GM23248 (cell line): ENCODE measurements around the gene HAUS2. TPM values are rescaled to one million over a fixed set of nuclear protein-coding genes. Genes with fewer than 3 reads are reported as not detected.

Experiments used
- DNase-seq: peaks from one replicate; pipeline ENCODE4 v3.0.0-alpha.2; 2015
- H2AFZ ChIP-seq: fragments of 200-600 bp; sonication (generic); 2 replicates; pipeline ENCODE4 v1.6.1; 2016; ENCODE audit warnings: antibody characterized with exemption
- H3F3A ChIP-seq: fragments of 200-600 bp; sonication (generic); 2 replicates; pipeline ENCODE4 v1.6.1; 2016; ENCODE audit warnings: mild to moderate bottlenecking, antibody characterized with exemption, mixed run types; ENCODE audit not compliant: insufficient read depth
- H3K27ac ChIP-seq: fragments of 200-600 bp; sonication (generic); 2 replicates; pipeline ENCODE4 v1.5.1; 2016; ENCODE audit warnings: mild to moderate bottlenecking
- H3K27me3 ChIP-seq: fragments of 200-600 bp; sonication (generic); replicated peaks from 2 replicates; pipeline ENCODE4 v1.6.1; 2016; ENCODE audit warnings: mild to moderate bottlenecking; ENCODE audit not compliant: insufficient read depth
- H3K36me3 ChIP-seq: fragments of 200-600 bp; sonication (generic); 2 replicates; pipeline ENCODE4 v1.6.1; 2016; ENCODE audit warnings: low read depth, mild to moderate bottlenecking
- H3K4me1 ChIP-seq: fragments of 200-600 bp; sonication (generic); 2 replicates; pipeline ENCODE4 v1.6.1; 2016; ENCODE audit warnings: mild to moderate bottlenecking; ENCODE audit not compliant: insufficient read depth
- H3K4me2 ChIP-seq: fragments of 200-600 bp; sonication (generic); one replicate; pipeline ENCODE4 v1.6.1; 2016; ENCODE audit warnings: mild to moderate bottlenecking; ENCODE audit not compliant: unreplicated experiment
- H3K4me3 ChIP-seq: fragments of 200-600 bp; sonication (generic); 2 replicates; pipeline ENCODE4 v1.5.1; 2016; ENCODE audit warnings: mild to moderate bottlenecking
- H3K79me2 ChIP-seq: fragments of 200-600 bp; sonication (generic); 2 replicates; pipeline ENCODE4 v1.6.1; 2016; ENCODE audit warnings: mild to moderate bottlenecking; ENCODE audit not compliant: insufficient read depth
- H3K9ac ChIP-seq: fragments of 200-600 bp; sonication (generic); 2 replicates; pipeline ENCODE4 v1.6.1; 2016; ENCODE audit warnings: mild to moderate bottlenecking
- H3K9me2 ChIP-seq: fragments of 200-600 bp; sonication (generic); 2 replicates; pipeline ENCODE4 v1.6.1; 2016; ENCODE audit warnings: mixed run types, mild to moderate bottlenecking, moderate library complexity; ENCODE audit not compliant: insufficient read depth
- H3K9me3 ChIP-seq: fragments of 200-600 bp; sonication (generic); one replicate; pipeline ENCODE4 v1.6.1; 2017; ENCODE audit warnings: low read depth
- H4K20me1 ChIP-seq: fragments of 200-600 bp; sonication (generic); 2 replicates; pipeline ENCODE4 v1.6.0; 2016; ENCODE audit not compliant: insufficient read depth
- EZH2 ChIP-seq: fragments of 200-600 bp; sonication (generic); IDR thresholded peaks from 2 replicates; pipeline ENCODE4 v1.6.1; 2018; ENCODE audit warnings: antibody characterized with exemption, mild to moderate bottlenecking; ENCODE audit not compliant: insufficient read depth, poor library complexity, severe bottlenecking
- EZH2phosphoT487 ChIP-seq: fragments of 200-600 bp; sonication (generic); IDR thresholded peaks from 2 replicates; pipeline ENCODE4 v1.6.1; 2018; ENCODE audit warnings: antibody characterized with exemption, moderate library complexity, mild to moderate bottlenecking, low read depth; ENCODE audit not compliant: insufficient read depth
- WGBS, 2 experiments: methylation state at CpG; one replicate each; pipeline ENCODE4 v1.1.6; 2015 to 2017; ENCODE audit warnings: low lambda C conversion rate in 2 of 2, low coverage in 1 of 2; ENCODE audit errors: missing lambda C conversion rate in 2 of 2; 5-methylcytosine and 5-hydroxymethylcytosine counted together
- in situ Hi-C: fragments of 300-500 bp; cut with MboI; formaldehyde crosslinking; loops from 2 replicates; pipeline ENCODE4 v1.15.0; 2020
- polyA plus RNA-seq: library from polyadenylated mRNA; unstranded; fragments of >200 nt; fragmentation: Nextera tagmentation; extraction: Ambion mirVana; gene quantifications from 2 replicates; pipeline ENCODE4 v1.2.1, GENCODE V29; 2016
- total RNA-seq: library from RNA; depleted of rRNA; stranded (reverse); fragments of >200 nt; shearing (Covaris generic); gene quantifications from 2 replicates; pipeline ENCODE4 v1.2.3, GENCODE V29; 2014

Gene HAUS2
- total and polyA plus RNA-seq, 2 experiments from 2014 or later: 22.1 to 41.9 TPM

DNA sequence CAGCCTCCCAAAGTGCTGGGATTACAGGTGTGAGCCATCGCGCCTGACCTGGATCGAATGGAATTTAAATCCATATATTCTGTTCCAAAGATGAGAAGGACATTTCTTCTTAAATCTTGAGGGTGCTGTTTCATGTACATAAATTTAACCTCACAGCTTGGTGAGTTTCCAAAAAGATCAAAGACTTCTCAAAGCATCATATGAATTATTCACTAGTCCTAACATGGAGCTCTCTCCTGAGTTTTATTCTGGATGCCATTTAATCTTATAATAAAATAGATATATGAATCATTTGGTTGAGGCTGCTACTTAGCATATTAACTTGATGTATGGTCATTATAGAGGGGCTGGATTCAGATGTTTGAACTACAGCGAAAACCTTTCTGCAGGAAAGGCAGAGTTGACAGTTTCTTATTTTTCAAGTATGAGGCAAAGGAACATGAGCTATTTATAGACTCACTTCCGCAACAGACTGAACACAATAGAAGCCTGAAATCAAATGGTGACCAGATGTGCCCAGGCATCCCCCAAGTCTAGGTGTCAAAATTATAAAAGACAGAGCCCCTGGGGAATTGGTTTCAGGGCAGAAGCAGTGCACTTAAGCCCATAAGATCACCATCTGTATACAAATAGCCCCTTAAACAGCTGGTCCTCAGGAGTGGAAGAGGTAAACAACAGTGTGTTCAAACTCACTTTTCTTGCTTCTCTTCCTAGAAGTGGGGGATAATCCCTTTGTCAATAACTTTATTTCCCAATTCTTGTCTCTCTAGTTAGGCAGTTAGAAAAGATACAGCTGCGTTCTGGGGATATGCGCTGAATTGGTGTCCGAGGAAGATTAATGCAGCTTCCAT, 56.5 kb downstream of the HAUS2 start:
- Histone ChIP-seq H3K9me2 (no peaks in the 10 kb centered on the region), H2AFZ (peak overlapping the region; percentile 71), H3K4me1 (peaks cover 6% of the 10 kb centered on the region), H3K4me2 (peak overlapping the region; percentile 46), H3K9ac (no peak overlapping the region), H3K27ac (no peak overlapping the region), H3K4me3 (0 out of 2 replicates have a peak overlapping the region, but pooled peaks have one; percentile 2), H3K9me3 (no peaks in the 10 kb centered on the region), H3K36me3 (no peaks in the 10 kb centered on the region), H3F3A (no peaks in the 10 kb centered on the region), H3K79me2 (no peaks in the 10 kb centered on the region), H4K20me1 (no peaks in the 10 kb centered on the region), H3K27me3 (no peaks in the 10 kb centered on the region)
- in situ Hi-C loops: no loop called here
- DNase-seq: peak; percentile 46
- TF ChIP-seq EZH2 (no peak), EZH2phosphoT487 (no peak)
- 55 to 60% methylated on average over 8 of the region's 8 CpGs for whole genome bisulfite sequencing, 2 experiments

DNA sequence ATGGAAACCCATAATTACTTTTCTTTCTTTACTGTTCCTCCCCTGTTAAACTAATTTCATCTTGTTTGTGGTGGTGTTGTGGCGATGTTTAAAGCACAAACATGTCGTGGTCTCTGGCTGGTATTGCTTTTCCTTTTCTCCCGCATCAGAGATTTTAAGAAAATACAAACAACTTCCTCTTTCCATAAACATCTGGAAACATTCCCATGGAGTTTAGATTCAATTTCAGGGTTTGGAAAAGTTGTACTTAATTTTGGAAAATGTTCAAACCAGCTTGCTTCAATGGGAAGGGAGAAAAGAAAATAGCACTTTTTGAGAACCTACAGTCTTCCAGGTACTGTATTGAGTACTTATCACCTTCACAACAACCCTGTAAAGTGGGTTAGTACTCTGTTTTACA, 57.2 kb downstream of the HAUS2 start:
- in situ Hi-C loops: no loop called here
- Histone ChIP-seq H2AFZ (peak overlapping the region; percentile 71), H3K36me3 (no peaks in the 10 kb centered on the region), H3K4me3 (no peak overlapping the region), H3F3A (no peaks in the 10 kb centered on the region), H3K4me1 (peaks cover 6% of the 10 kb centered on the region), H3K9ac (no peak overlapping the region), H3K4me2 (no peak overlapping the region), H3K27ac (no peak overlapping the region), H4K20me1 (no peaks in the 10 kb centered on the region), H3K27me3 (no peaks in the 10 kb centered on the region), H3K79me2 (no peaks in the 10 kb centered on the region), H3K9me3 (no peaks in the 10 kb centered on the region), H3K9me2 (no peaks in the 10 kb centered on the region)
- DNase-seq: no peak
- TF ChIP-seq EZH2phosphoT487 (no peak), EZH2 (no peak)
- WGBS, 2 experiments: 85 to 88% methylated on average over 3 of the region's 3 CpGs

DNA sequence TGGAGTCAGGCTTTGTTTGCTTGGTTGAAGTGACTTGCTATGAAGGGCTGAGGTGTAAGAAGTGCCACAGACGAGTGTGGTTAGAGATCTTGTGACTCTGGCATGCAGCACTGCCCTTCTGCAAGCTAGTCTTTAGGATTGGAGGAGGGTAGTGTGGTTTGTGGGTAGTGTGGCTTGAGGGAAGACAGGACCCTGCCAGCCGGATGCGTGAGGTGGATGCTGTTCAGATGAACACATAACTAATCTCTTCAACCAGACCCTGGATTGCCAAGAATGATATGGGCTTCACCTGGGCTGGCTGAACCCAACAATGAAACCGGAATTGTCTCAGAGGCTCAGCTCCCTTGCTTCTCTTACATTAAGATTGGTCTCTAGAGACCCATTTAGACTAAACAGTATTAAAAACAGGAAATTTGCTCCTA, 59.5 kb downstream of the HAUS2 start:
- H2AFZ ChIP-seq: no peak overlapping the region
- no peaks in the 10 kb centered on the region for H3K79me2 ChIP-seq
- H3K4me2 ChIP-seq: no peak overlapping the region
- TF ChIP-seq EZH2 (no peak), EZH2phosphoT487 (no peak)
- H3K9ac ChIP-seq: no peak overlapping the region
- H3K27me3 ChIP-seq: no peaks in the 10 kb centered on the region
- no peaks in the 10 kb centered on the region for H3K9me3 ChIP-seq
- DNase-seq: no peak
- H3K4me3 ChIP-seq: no peak overlapping the region
- H3K4me1 ChIP-seq: peaks cover 6% of the 10 kb centered on the region
- H3K36me3 ChIP-seq: no peaks in the 10 kb centered on the region
- no peaks in the 10 kb centered on the region for H3K9me2 ChIP-seq
- WGBS, 2 experiments: 76 to 78% methylated on average over 4 of the region's 4 CpGs
- no peaks in the 10 kb centered on the region for H4K20me1 ChIP-seq
- in situ Hi-C loops: no loop called here
- H3F3A ChIP-seq: no peaks in the 10 kb centered on the region
- H3K27ac ChIP-seq: no peak overlapping the region

DNA sequence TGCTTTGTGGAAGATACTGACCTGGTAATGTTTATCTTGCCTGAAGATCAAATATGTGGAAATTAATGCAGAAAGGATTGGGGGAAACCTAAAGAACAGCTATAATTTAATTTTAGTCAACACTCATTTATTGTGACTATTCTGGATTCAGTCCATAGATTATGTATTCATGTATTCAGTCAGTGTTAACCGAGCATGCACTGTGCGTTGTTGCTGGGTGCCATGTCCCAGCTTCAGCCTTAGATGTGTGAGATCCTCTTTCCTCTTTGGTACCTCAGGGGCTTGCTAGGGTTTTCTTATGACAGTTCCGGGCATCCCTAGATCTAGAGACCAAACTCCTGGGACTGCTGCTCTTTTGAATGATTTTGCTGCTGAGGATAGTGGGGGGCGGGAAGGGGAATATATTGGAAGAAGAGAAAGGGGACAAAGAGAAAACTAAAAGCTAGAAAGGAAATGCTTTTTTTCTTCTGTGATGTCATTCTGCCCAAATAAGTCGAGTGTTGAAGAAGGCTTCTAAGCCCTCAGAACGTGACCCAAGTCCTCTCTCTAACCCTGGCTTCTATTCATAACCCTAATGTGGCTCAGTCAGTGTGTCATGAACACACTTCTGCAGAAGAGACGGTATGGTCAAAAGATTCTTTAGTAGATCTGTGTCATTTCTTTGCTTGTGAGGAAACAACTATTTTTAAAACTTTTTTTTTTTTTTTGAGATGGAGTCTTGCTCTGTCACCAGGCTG, 60.3 kb downstream of the HAUS2 start:
- Histone ChIP-seq H3K79me2 (no peaks in the 10 kb centered on the region), H3K27me3 (no peaks in the 10 kb centered on the region), H3K9ac (no peak overlapping the region), H3K27ac (no peak overlapping the region), H4K20me1 (no peaks in the 10 kb centered on the region), H2AFZ (no peak overlapping the region), H3K9me2 (no peaks in the 10 kb centered on the region), H3K4me3 (no peak overlapping the region), H3K4me1 (peaks cover 6% of the 10 kb centered on the region), H3K4me2 (no peak overlapping the region), H3F3A (no peaks in the 10 kb centered on the region), H3K9me3 (no peaks in the 10 kb centered on the region), H3K36me3 (no peaks in the 10 kb centered on the region)
- DNase-seq: no peak
- TF ChIP-seq EZH2phosphoT487: no peak
- TF ChIP-seq EZH2: no peak
- in situ Hi-C loops: no loop called here
- 63 to 71% methylated on average over 7 of the region's 7 CpGs for WGBS, 2 experiments
